ENCODE measurements around the gene SLC6A8.

- no peak for TF ChIP-seq CTCF (IDR thresholded peaks at IDR 0.05)
- TF ChIP-seq POLR2A (IDR thresholded peaks at IDR 0.05) = no peak
- TF ChIP-seq POLR2AphosphoS5 (IDR thresholded peaks at IDR 0.05) = no peak
Observed at GRCh38 chrX:153709726-153710674, 22.3 kb downstream of the SLC6A8 start.

All from prostate gland (tissue), 2 donors.